HEK293 (cell line): ENCODE data around the gene DLG2.

Source experiments
- CTCF ChIA-PET: fragments of 350-600 bp; formaldehyde crosslinking; extraction: SDS; loops from one replicate; lab custom pipeline; 2021; ENCODE audit warnings: antibody characterized with exemption; lab: Yijun Ruan, JAX
- POLR2A ChIA-PET: fragments of 300-600 bp; formaldehyde crosslinking; extraction: SDS; loops from one replicate; lab custom pipeline; 2020; ENCODE audit warnings: antibody characterized with exemption, inconsistent platforms; lab: Yijun Ruan, JAX
- H3K27ac ChIP-seq: fragments of 200-500 bp; sonication (Bioruptor generic); 2 replicates; pipeline ENCODE4 v1.5.1; 2014; ENCODE audit warnings: low read depth, low read length, control low read depth, inconsistent platforms; ENCODE audit errors: extremely low read depth
- H3K36me3 ChIP-seq, 2 experiments: fragments of 200-500 bp in 1 of 2; sonication (Bioruptor generic) in 1 of 2; 1 replicate in 1 of 2; 2 replicates in 1 of 2; pipeline ENCODE4 v1.5.1; 2014 to 2017; ENCODE audit warnings: inconsistent platforms in 2 of 2, low read length in 2 of 2; ENCODE audit not compliant: control insufficient read depth in 2 of 2, insufficient read depth in 1 of 2
- H3K4me1 ChIP-seq: fragments of 200-500 bp; sonication (Bioruptor generic); 2 replicates; pipeline ENCODE4 v1.5.1; 2014; ENCODE audit warnings: mild to moderate bottlenecking, low read length, inconsistent platforms; ENCODE audit not compliant: control insufficient read depth, insufficient read depth
- H3K4me3 ChIP-seq: 2 replicates; pipeline ENCODE4 v1.5.1; 2011; ENCODE audit warnings: low read depth, mild to moderate bottlenecking, control low read depth, low read length, moderate library complexity
- H3K9me3 ChIP-seq: fragments of 200-500 bp; sonication (Bioruptor generic); 2 replicates; pipeline ENCODE4 v1.5.1; 2014; ENCODE audit warnings: low read depth, low read length, inconsistent platforms; ENCODE audit not compliant: control insufficient read depth, insufficient read depth
- ATF2 ChIP-seq: fragments of 450-650 bp; formaldehyde crosslinking; IDR thresholded peaks from 2 replicates; pipeline ENCODE4 v1.5.1; 2016; ENCODE audit warnings: missing biosample characterization, missing genetic modification characterization, low read depth
- HIC1 ChIP-seq: fragments of 450-650 bp; formaldehyde crosslinking; IDR thresholded peaks from 2 replicates; pipeline ENCODE4 v1.5.1; 2016; ENCODE audit warnings: missing biosample characterization, missing genetic modification characterization
- KLF16 ChIP-seq: fragments of 450-650 bp; formaldehyde crosslinking; IDR thresholded peaks from 2 replicates; pipeline ENCODE4 v1.5.1; 2017; ENCODE audit warnings: missing biosample characterization, missing genetic modification characterization
- KLF8 ChIP-seq: fragments of 450-650 bp; formaldehyde crosslinking; IDR thresholded peaks from 2 replicates; pipeline ENCODE4 v1.5.1; 2016; ENCODE audit warnings: missing biosample characterization, missing genetic modification characterization
- MYNN ChIP-seq: fragments of 450-650 bp; formaldehyde crosslinking; IDR thresholded peaks from 2 replicates; pipeline ENCODE4 v1.5.1; 2016; ENCODE audit warnings: missing biosample characterization, missing genetic modification characterization, borderline replicate concordance
- PRDM2 ChIP-seq: fragments of 450-650 bp; formaldehyde crosslinking; IDR thresholded peaks from 2 replicates; pipeline ENCODE4 v1.5.1; 2016; ENCODE audit warnings: missing biosample characterization, missing genetic modification characterization, borderline replicate concordance
- PRDM6 ChIP-seq: fragments of 450-650 bp; formaldehyde crosslinking; IDR thresholded peaks from 2 replicates; pipeline ENCODE4 v1.5.1; 2017; ENCODE audit warnings: missing biosample characterization, missing genetic modification characterization
- RBAK ChIP-seq: fragments of 450-650 bp; formaldehyde crosslinking; IDR thresholded peaks from 2 replicates; pipeline ENCODE4 v1.5.1; 2016; ENCODE audit warnings: missing biosample characterization, missing genetic modification characterization
- YY1 ChIP-seq: fragments of 450-650 bp; formaldehyde crosslinking; IDR thresholded peaks from 2 replicates; pipeline ENCODE4 v1.5.1; 2018; ENCODE audit warnings: missing biosample characterization, missing genetic modification characterization
- ZBTB1 ChIP-seq: fragments of 450-650 bp; formaldehyde crosslinking; IDR thresholded peaks from 2 replicates; pipeline ENCODE4 v1.5.1; 2016; ENCODE audit warnings: missing biosample characterization, missing genetic modification characterization
- ZNF132 ChIP-seq: fragments of 450-650 bp; formaldehyde crosslinking; IDR thresholded peaks from 2 replicates; pipeline ENCODE4 v1.5.1; 2017; ENCODE audit warnings: missing biosample characterization, missing genetic modification characterization, borderline replicate concordance
- ZNF248 ChIP-seq: fragments of 450-650 bp; formaldehyde crosslinking; IDR thresholded peaks from 2 replicates; pipeline ENCODE4 v1.5.1; 2017; ENCODE audit warnings: missing biosample characterization, missing genetic modification characterization
- ZNF311 ChIP-seq: fragments of 450-650 bp; formaldehyde crosslinking; IDR thresholded peaks from 2 replicates; pipeline ENCODE4 v1.5.1; 2017; ENCODE audit warnings: missing biosample characterization, missing genetic modification characterization, borderline replicate concordance
- ZNF433 ChIP-seq: fragments of 450-650 bp; formaldehyde crosslinking; IDR thresholded peaks from 2 replicates; pipeline ENCODE4 v1.5.1; 2016; ENCODE audit warnings: missing biosample characterization, missing genetic modification characterization, low read depth
- ZNF529 ChIP-seq: fragments of 450-650 bp; formaldehyde crosslinking; IDR thresholded peaks from 2 replicates; pipeline ENCODE4 v1.5.1; 2017; ENCODE audit warnings: missing genetic modification characterization, missing biosample characterization; ENCODE audit not compliant: insufficient replicate concordance
- ZNF549 ChIP-seq: fragments of 450-650 bp; IDR thresholded peaks from 2 replicates; pipeline ENCODE4 v1.5.1; 2018; ENCODE audit warnings: missing biosample characterization, missing genetic modification characterization, mild to moderate bottlenecking, inconsistent platforms, moderate library complexity
- ZNF555 ChIP-seq: fragments of 450-650 bp; formaldehyde crosslinking; conservative IDR thresholded peaks from 2 replicates; pipeline ENCODE4 v1.5.1; 2017; ENCODE audit warnings: missing biosample characterization, mild to moderate bottlenecking, missing genetic modification characterization, inconsistent platforms
- ZNF585B ChIP-seq: fragments of 450-650 bp; formaldehyde crosslinking; IDR thresholded peaks from 2 replicates; pipeline ENCODE4 v1.5.1; 2016; ENCODE audit warnings: missing biosample characterization, missing genetic modification characterization
- ZNF596 ChIP-seq: fragments of 450-650 bp; IDR thresholded peaks from 2 replicates; pipeline ENCODE4 v1.5.0; 2018; ENCODE audit warnings: missing biosample characterization, mild to moderate bottlenecking, missing genetic modification characterization, moderate library complexity
- ZNF677 ChIP-seq: fragments of 450-650 bp; IDR thresholded peaks from 2 replicates; pipeline ENCODE4 v1.5.0; 2018; ENCODE audit warnings: missing biosample characterization, mild to moderate bottlenecking, missing genetic modification characterization, moderate library complexity

Gene DLG2

GRCh38 chr11:84056653-84057376 lies 1570.3 kb downstream of the DLG2 start:
- POLR2A ChIA-PET: no interaction called here
- H3K9me3 ChIP-seq: no peaks in the 10 kb centered on the region
- no peak overlapping the region for H3K27ac ChIP-seq
- TF ChIP-seq ZNF132 (tag by site-specific recombination) (no peak), ZBTB1 (tag by site-specific recombination) (no peak), YY1 (no peak), ZNF596 (tag by site-specific recombination) (no peak), ZNF549 (tag by site-specific recombination) (no peak), RBAK (no peak), ZNF677 (tag by site-specific recombination) (no peak), KLF16 (no peak), ATF2 (tag by site-specific recombination) (no peak), ZNF555 (tag by site-specific recombination) (no peak)
- no peak overlapping the region for H3K4me3 ChIP-seq
- CTCF ChIA-PET: no interaction called here
- no peaks in the 10 kb centered on the region for H3K36me3 ChIP-seq
- no peaks in the 10 kb centered on the region for H3K4me1 ChIP-seq

- no peaks in the 10 kb centered on the region for H3K9me3 ChIP-seq
- CTCF ChIA-PET: no interaction called here
- H3K4me1 ChIP-seq: no peaks in the 10 kb centered on the region
- no peak overlapping the region for H3K4me3 ChIP-seq
- TF ChIP-seq MYNN (tag by site-specific recombination) (no peak), PRDM2 (tag by site-specific recombination) (no peak), HIC1 (no peak), ZNF311 (tag by site-specific recombination) (no peak), ZNF529 (tag by site-specific recombination) (no peak), KLF8 (tag by site-specific recombination) (no peak), ZNF433 (tag by site-specific recombination) (no peak), ZNF248 (no peak), PRDM6 (tag by site-specific recombination) (no peak), ZNF585B (tag by site-specific recombination) (no peak)
- TF ChIP-seq, all 188 proteins: peak for 0
- POLR2A ChIA-PET: no interaction called here
- H3K27ac ChIP-seq: no peak overlapping the region
- no peaks in the 10 kb centered on the region for H3K36me3 ChIP-seq
Measured at GRCh38 chr11:84045146-84045545, 1582.0 kb downstream of the DLG2 start.
